ENCODE data around the gene BOLL. TPM values are rescaled to one million over a fixed set of nuclear protein-coding genes. Genes with fewer than 3 reads are reported as not detected.

Gene BOLL
- total and polyA plus RNA-seq, 8 donors = 0.10 TPM; not detected in 7

DNA sequence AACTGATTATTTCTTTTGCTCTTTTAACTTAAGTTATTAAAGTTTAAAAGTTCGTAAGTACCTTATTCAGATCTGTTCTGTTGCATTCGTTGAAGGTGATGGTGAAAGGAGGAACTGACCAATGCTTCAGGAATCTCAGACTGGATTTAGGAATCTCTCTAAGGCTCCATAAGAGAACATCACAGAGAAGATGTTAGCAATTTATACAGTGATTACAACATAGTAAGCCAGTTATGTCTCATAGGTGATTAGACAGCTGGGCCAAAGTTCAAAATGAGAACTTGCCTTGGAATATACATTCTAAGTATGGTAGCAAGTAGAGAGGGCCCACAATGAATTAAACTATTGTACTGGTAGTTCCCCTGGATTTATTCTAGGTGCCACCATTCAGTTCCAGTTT is 76.8 kb downstream of the BOLL start:
- Histone ChIP-seq H3K27me3 (no peaks in the 10 kb centered on the region), H3K36me3 (no peaks in the 10 kb centered on the region), H3K27ac (no peak overlapping the region), H3K9me3 (no peaks in the 10 kb centered on the region), H3K4me3 (peak overlapping the region in 1 of 2 donors; percentile 86), H3K4me1 (peaks cover 25 to 42% of the 10 kb centered on the region in 2 donors)
- TF ChIP-seq, protein P1, sequence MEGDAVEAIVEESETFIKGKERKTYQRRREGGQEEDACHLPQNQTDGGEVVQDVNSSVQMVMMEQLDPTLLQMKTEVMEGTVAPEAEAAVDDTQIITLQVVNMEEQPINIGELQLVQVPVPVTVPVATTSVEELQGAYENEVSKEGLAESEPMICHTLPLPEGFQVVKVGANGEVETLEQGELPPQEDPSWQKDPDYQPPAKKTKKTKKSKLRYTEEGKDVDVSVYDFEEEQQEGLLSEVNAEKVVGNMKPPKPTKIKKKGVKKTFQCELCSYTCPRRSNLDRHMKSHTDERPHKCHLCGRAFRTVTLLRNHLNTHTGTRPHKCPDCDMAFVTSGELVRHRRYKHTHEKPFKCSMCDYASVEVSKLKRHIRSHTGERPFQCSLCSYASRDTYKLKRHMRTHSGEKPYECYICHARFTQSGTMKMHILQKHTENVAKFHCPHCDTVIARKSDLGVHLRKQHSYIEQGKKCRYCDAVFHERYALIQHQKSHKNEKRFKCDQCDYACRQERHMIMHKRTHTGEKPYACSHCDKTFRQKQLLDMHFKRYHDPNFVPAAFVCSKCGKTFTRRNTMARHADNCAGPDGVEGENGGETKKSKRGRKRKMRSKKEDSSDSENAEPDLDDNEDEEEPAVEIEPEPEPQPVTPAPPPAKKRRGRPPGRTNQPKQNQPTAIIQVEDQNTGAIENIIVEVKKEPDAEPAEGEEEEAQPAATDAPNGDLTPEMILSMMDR (IDR thresholded peaks at IDR 0.05) = no peak
- ATAC-seq = no peak
- DNase-seq = no peak
- intact Hi-C loops (cut with DNase I) = no loop called here

DNA sequence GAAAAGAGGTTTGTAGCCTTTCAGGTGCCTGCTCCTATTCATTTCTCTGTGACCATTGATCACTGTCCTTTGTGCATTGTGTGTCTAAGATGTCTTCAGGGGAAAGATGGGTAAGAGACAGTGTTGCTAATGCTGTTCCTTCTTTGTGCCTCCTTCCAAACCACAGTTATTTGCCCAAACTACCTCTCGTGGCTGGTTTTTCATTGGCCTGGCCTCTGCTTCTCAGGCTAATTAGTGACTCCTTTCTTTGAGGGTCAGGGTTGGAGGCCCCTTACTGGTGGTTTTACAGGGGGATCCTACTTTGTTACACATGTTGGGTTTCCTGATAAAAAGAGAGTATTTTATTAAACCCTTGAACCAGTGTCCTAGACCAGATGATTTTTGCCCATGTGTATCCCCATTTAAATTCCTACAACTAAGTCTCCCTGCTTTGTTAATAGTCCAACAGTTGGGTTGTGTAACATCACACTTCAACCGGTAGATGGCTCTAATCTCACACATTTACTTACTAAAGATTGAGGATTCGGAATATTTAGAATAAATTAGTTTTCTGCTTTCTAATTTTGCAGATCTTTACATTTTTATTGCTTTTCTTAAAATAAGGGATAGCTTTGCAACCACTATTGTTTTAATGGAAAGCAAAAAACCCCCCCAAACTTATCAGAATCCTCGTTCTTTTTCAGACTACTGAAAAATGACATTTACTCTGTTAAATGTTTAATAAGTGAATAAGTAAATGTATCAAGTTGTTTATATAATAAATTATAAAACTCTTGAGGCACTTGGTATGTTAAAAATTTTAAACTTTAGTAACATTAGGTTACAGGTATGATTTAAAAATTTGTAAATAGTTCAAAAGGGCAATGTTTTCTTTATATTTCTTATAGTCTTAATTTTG is 77.6 kb downstream of the BOLL start:
- Histone ChIP-seq H3K36me3 (no peaks in the 10 kb centered on the region), H3K27me3 (no peaks in the 10 kb centered on the region), H3K4me3 (peak overlapping the region in 1 of 2 donors; percentile 86), H3K9me3 (no peaks in the 10 kb centered on the region), H3K27ac (no peak overlapping the region), H3K4me1 (peaks cover 25 to 42% of the 10 kb centered on the region in 2 donors)
- DNase-seq = peak in 2 of 4 donors; percentile 22 to 43
- intact Hi-C loops (cut with DNase I) = no loop called here
- ATAC-seq = peak; percentile 32
- TF ChIP-seq, protein P1 (IDR thresholded peaks at IDR 0.05) = peak in 1 of 2 donors; percentile 59

DNA sequence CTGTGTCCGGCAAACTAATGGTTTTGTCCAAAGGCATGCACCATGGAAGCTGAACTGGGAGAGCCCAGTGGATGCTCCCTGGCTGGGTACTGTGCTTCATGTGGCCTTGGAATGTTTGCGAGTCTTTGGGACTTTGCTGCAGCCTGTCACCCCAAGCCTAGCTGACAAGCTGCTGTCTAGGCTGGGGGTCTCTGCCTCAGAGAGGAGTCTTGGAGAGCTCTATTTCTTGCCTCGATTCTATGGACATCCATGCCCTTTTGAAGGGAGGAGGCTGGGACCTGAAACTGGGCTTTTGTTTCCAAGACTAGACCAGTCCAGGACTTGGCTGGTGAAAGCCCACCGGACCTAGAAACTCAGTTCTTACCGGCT is 78.3 kb downstream of the BOLL start:
- H3K4me3 ChIP-seq = peak overlapping the region; percentile 86 to 97
- TF ChIP-seq, protein P1 (IDR thresholded peaks at IDR 0.05) = no peak
- no peak for ATAC-seq
- no peaks in the 10 kb centered on the region for H3K9me3 ChIP-seq
- no peak overlapping the region for H3K27ac ChIP-seq
- intact Hi-C loops (cut with DNase I) = no loop called here
- H3K36me3 ChIP-seq = no peaks in the 10 kb centered on the region
- DNase-seq = no peak
- no peaks in the 10 kb centered on the region for H3K27me3 ChIP-seq
- peaks cover 25 to 42% of the 10 kb centered on the region in 2 donors for H3K4me1 ChIP-seq

GRCh38 chr2:197705912-197706838 is 78.9 kb downstream of the BOLL start:
- no peaks in the 10 kb centered on the region for H3K36me3 ChIP-seq
- peak overlapping the region; percentile 86 to 97 for H3K4me3 ChIP-seq
- H3K9me3 ChIP-seq = no peaks in the 10 kb centered on the region
- TF ChIP-seq, protein P1 (IDR thresholded peaks at IDR 0.05) = no peak
- peak; percentile 8 for ATAC-seq
- no peaks in the 10 kb centered on the region for H3K27me3 ChIP-seq
- intact Hi-C loops (cut with DNase I) = no loop called here
- H3K4me1 ChIP-seq = peaks cover 25 to 42% of the 10 kb centered on the region in 2 donors
- DNase-seq = peak in 2 of 4 donors; percentile 1 to 17
- peak overlapping the region; percentile 46 to 87 for H3K27ac ChIP-seq

Measured in left lung (tissue), 10 donors.